Effector CD8-positive, alpha-beta T cell (primary cell): ENCODE data around the gene FXYD6.

ENCODE experiments used
- DNase-seq: peaks from one replicate; lab custom pipeline; 2025; lab: John Stamatoyannopoulos, UW

The FXYD6 gene

DNA sequence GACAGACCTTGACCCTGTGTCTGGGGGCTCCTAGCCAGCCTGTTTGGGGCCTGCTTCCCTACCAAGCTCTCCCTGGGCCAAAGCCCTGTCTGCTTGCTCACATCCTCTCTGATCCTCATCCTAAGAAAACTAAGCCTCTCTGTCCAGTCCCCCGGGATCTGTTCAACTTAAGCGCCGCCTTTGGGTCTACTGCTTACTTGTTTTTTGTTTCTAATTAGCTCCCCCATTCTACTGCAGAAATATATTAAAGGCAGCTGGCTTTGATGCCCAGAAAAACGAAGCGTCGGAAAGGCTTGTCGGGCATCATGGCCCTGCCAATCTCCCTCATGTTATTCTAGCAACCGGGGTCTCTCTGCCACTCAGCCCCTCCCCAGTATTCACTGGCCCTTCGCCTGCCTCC is 82.9 kb downstream of the FXYD6 start:
- DNase-seq = no peak

- no peak for DNase-seq
These were observed 83.5 kb downstream of the FXYD6 start for GRCh38 chr11:117792992-117793391.

- no peak for DNase-seq
These were observed 84.2 kb downstream of the FXYD6 start for GRCh38 chr11:117792241-117792640.

DNA sequence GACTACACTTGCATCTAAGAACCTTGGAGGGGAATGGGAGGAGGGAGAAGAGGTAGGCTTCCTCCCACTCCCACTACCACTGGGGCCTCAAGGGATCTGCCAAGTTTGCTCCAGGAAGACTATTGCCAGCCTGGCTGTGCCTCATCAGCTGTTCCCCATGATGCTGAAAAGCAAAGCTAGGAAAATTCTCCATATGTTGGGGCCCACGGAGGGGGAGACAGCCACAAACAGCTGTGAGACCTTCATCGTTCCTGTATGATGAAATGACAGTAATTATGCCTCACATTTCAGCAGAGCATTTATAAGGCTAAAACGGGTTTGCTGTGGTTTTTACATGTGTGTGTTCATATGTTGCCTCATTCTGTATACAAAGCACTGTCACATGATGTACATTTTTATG is 86.2 kb downstream of the FXYD6 start:
- DNase-seq = no peak

- no peak for DNase-seq
These were observed 87.2 kb downstream of the FXYD6 start for GRCh38 chr11:117789241-117789640.
